Right cardiac atrium (tissue), 5 donors: Measurements from ENCODE around the gene ITGB6. TPM values are rescaled to one million over a fixed set of nuclear protein-coding genes. Genes with fewer than 3 reads are reported as not detected.
"Not testable (repeated sequence)": the region's sequence is repeated elsewhere in the genome, so short reads cannot be mapped to it uniquely, and the experiment has no call there.

Experiments used
- ATAC-seq, 2 donors: fragments of 200-7000 bp; cut with Tn5 transposase; one replicate each; pipeline versions ENCODE4 v1.8.0 to v1.9.1; 2020; ENCODE audit warnings: moderate library complexity in 2 of 2, mild to moderate bottlenecking in 1 of 2
- DNase-seq, 3 donors: peaks; one replicate each; pipeline ENCODE4 v3.0.0-alpha.2; 2020
- H3K27ac ChIP-seq: one replicate; pipeline ENCODE4 v1.5.1; 2013; ENCODE audit warnings: mild to moderate bottlenecking, low read length, control low read depth, moderate library complexity
- H3K27me3 ChIP-seq: one replicate; pipeline ENCODE4 v1.6.1; 2013; ENCODE audit not compliant: control insufficient read depth, insufficient read depth
- H3K4me1 ChIP-seq: one replicate; pipeline ENCODE4 v1.6.1; 2013; ENCODE audit warnings: low read length; ENCODE audit not compliant: control insufficient read depth, insufficient read depth
- H3K4me3 ChIP-seq: one replicate; pipeline ENCODE4 v1.5.1; 2013; ENCODE audit warnings: low read length, control low read depth
- H3K9me3 ChIP-seq: one replicate; pipeline ENCODE4 v1.6.1; 2013; ENCODE audit warnings: low read length; ENCODE audit not compliant: control insufficient read depth
- WGBS: extraction: QIAGEN DNeasy Blood & Tissue Kit; methylation state at CpG from one replicate; pipeline ENCODE4 v1.1.7; 2013; 5-methylcytosine and 5-hydroxymethylcytosine counted together
- intact Hi-C, 4 donors: fragments of 100-400 bp; cut with DNase I; formaldehyde crosslinking; loops; one replicate each; pipeline versions ENCODE4 v1.11.0 to v1.14.0; 2022 to 2023
- polyA plus RNA-seq: library from polyadenylated mRNA; stranded (reverse); fragments of 200-250 nt; gene quantifications from one replicate; pipeline ENCODE4 v1.2.3, GENCODE V29; 2013
- total RNA-seq, 4 donors: library from RNA; stranded (reverse); fragmentation: NEBNext Ultra II Directional; extraction: Animal tissue kit (Norgen Biotek cat#: 25700); gene quantifications; one replicate each; pipeline ENCODE4 v1.2.1, GENCODE V29; 2021
- donor health status: healthy with polysubstance abuse.
- donor health status: DM: no; HTN: yes; CAD: no.
- donor health status: DM: no; HTN: no; CAD: no.
- donor health status: DM: no; HTN: yes; CAD: no; lungs with severe emphysema.
- donor health status: DM: yes; HTN: yes; CAD: no.

ITGB6 gene
- total and polyA plus RNA-seq, 5 donors: 0.32 to 2.2 (median 1.3) TPM

DNA sequence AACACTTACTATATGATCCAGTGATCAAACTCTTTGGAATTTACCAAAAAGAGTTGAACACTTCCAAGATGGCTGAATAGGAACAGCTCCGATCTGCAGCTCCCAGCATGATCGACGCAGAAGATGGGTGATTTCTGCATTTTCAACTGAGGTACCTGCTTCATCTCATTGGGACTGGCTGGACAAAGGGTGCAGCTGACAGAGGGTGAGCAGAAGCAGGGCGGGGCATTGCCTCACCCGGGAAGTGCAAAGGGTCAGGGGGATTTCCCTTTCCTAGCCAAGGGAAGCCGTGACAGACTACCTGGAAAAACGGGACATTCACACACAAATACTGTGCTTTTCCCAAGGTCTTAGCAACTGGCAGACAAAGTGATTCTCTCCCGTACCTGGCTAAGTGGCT is 51.7 kb downstream of the ITGB6 start:
- H3K4me1 ChIP-seq, intact Hi-C loops, H3K9me3 ChIP-seq, DNase-seq, H3K4me3 ChIP-seq, H3K27me3 ChIP-seq, ATAC-seq, H3K27ac ChIP-seq: not testable (repeated sequence)
- 86% methylated on average over 8 of the region's 8 CpGs for WGBS

DNA sequence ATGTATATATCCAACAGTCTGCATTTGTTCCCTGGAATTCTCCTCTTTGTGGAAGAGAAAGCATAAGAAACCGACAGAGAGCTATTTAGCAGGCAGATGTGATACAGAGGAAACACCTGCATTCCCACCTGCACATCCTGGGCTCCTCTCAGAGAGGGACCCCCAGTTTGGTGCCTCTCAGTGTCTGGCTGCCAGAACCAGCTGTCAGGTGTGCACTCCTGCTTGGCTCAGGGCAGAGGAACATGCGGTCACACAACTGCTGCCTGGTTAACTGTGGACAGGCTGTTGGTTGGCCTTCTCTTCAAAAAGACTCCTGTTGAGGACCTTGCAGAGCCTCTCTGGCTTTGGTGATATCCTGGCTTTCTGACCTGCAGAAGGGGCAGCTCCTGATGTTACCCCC is 54.6 kb downstream of the ITGB6 start:
- intact Hi-C loops: no loop called here
- no peaks in the 10 kb centered on the region for H3K4me1 ChIP-seq
- H3K27ac ChIP-seq: no peak overlapping the region
- H3K27me3 ChIP-seq: no peaks in the 10 kb centered on the region
- no peak for ATAC-seq
- H3K9me3 ChIP-seq: no peaks in the 10 kb centered on the region
- no peak for DNase-seq
- WGBS: 78% methylated on average over 2 of the region's 2 CpGs
- H3K4me3 ChIP-seq: no peak overlapping the region

DNA sequence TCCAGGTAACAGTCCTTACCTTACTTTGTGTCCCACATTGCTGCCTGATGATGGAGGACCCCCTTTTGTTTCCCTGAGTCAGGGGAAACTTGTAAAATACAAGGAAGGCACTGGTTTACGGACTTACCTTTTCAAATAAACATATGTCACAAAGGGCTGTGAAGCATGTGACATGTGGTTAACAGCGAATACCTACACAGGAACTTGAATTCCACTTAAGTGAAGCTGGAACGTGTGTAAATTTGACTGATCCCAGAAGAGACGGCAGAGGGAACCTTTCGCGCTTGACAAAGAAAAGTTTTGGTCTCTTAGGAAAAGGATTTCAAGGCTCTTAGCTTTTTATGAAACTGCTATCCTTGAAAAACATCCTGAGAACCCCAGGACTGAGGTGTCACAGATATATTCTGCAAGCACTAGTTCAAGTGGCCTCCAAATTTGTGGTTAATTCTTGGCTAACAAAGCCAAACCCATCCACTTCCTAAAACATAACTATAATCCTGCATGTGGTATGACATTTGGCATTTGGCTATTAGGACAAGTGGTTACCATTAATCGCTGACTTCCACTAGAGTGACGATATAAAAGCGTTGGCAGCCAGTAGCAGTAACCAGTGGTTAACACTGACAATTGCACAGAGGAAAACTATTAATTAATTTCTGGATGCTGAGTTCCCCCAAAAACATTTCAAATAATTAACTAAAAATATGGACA is 55.6 kb downstream of the ITGB6 start:
- intact Hi-C loops: no loop called here
- H3K27me3 ChIP-seq: no peaks in the 10 kb centered on the region
- no peak overlapping the region for H3K27ac ChIP-seq
- H3K9me3 ChIP-seq: no peaks in the 10 kb centered on the region
- 82% methylated on average over 9 of the region's 9 CpGs for WGBS
- H3K4me1 ChIP-seq: no peaks in the 10 kb centered on the region
- H3K4me3 ChIP-seq: no peak overlapping the region
- ATAC-seq (no peak), DNase-seq (no peak)

DNA sequence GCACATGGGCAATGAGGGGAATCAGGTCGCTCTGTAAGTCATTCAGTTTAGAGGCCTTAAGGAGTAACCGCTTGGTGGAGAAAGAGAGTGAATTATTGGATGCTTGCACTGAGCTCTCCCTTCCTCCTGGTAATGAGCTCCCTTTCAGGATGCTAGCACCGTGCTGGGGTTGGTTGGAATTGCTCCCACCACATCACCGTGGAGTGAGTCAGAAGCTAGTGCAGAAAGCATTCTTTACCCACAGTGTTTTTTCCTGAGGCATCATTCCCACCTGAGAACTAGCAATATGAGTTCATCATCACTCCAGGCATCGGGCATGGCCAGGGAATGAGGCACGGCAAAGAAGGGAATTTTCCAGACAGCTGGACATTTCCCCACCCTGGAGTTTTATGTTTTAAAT is 57.6 kb downstream of the ITGB6 start:
- H3K27me3 ChIP-seq: no peaks in the 10 kb centered on the region
- intact Hi-C loops: no loop called here
- 90% methylated on average over 6 of the region's 6 CpGs for WGBS
- ATAC-seq: no peak
- H3K4me1 ChIP-seq: no peaks in the 10 kb centered on the region
- H3K4me3 ChIP-seq: no peak overlapping the region
- H3K27ac ChIP-seq: no peak overlapping the region
- no peak for DNase-seq
- H3K9me3 ChIP-seq: no peaks in the 10 kb centered on the region

DNA sequence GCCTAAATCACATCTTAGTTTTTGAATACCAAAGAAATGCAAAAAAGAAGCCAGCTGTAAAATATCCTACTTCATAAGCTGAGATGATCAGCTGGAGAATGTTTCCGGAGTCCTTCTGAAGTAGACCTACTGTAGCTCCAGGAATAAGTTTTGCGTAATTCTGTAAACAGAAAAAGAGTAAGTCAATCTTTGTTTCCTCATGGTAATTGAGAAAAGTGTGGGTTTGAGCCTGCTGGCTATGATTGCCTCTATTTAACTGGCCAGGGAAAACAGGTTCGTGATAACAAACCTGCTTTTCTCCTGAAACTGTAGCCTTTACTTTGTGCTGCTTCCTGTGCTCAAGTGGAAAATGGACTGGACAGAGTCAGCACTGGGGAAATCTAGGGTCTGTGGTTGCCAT is 58.2 kb downstream of the ITGB6 start:
- ATAC-seq: no peak

DNA sequence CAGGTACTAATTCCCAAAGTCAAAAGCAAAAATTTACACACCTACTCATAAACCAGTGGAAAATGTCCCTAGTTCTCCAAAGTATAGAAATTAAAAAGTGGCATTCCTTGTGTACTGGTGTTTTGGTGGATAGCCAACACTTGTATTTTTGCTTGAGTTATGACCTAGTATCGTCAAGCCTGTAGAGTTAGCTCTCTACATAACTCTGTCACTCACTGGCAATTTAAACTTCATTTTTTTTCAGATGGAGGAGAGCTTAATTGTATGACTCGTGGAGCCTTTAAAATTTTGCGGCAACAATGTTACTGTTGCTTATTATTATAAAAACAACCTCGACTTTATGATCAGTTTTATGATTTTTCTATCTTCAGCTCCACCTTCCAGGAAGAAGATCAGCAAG is 58.7 kb downstream of the ITGB6 start:
- Histone ChIP-seq H3K27ac (no peak overlapping the region), H3K27me3 (no peaks in the 10 kb centered on the region), H3K9me3 (no peaks in the 10 kb centered on the region), H3K4me1 (no peaks in the 10 kb centered on the region), H3K4me3 (no peak overlapping the region)
- ATAC-seq: no peak
- DNase-seq: no peak
- intact Hi-C loops: no loop called here
- 66% methylated on average over 4 of the region's 4 CpGs for WGBS

More for the DNA sequence above, 58.2 kb downstream of the ITGB6 start:
- intact Hi-C loops: no loop called here
- H3K27ac ChIP-seq: no peak overlapping the region
- no peaks in the 10 kb centered on the region for H3K9me3 ChIP-seq
- DNase-seq: no peak
- WGBS: 63% methylated on average over 3 of the region's 3 CpGs
- no peaks in the 10 kb centered on the region for H3K27me3 ChIP-seq
- no peaks in the 10 kb centered on the region for H3K4me1 ChIP-seq
- H3K4me3 ChIP-seq: no peak overlapping the region

DNA sequence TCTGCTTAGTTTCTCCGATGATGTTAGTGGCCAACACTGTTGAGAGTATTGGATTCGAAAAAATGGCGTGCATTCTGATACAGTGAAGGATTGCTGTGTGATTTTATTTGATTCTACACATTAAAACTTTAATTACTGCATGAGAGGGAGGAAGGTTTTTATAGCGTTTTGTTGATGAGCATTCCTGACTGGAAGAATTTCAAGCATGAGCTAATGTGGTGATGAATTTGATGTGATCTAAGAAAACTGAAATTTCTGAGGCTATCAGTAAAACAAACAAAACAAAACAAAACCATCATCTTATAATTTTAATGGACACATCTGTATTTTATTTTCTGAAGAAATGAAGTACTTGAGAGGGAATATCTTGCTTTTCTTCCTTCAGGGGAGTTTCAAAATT is 59.6 kb downstream of the ITGB6 start:
- H3K4me3 ChIP-seq: no peak overlapping the region
- no peak for DNase-seq
- WGBS: 59% methylated on average over 4 of the region's 4 CpGs
- H3K27me3 ChIP-seq: no peaks in the 10 kb centered on the region
- intact Hi-C loops: no loop called here
- no peak overlapping the region for H3K27ac ChIP-seq
- no peak for ATAC-seq
- no peaks in the 10 kb centered on the region for H3K4me1 ChIP-seq
- no peaks in the 10 kb centered on the region for H3K9me3 ChIP-seq

DNA sequence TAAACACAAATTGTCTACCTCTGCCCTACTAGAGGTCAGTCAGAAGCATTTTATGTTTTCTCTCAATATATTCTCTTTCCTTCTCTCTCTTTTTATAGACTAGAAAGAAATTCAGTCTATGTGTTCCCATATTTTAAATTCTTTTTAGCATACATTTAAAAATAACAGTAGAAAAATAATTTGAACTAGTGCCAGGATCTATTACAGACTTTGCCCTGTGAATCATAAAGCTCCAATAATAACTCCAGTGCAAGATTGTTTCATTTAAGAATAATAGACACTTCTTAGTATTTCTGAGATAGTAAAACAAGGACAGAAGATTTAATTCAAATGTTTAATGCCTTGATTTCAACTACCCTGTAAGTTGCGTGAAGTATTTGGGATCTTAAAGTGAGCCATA is 60.1 kb downstream of the ITGB6 start:
- H3K9me3 ChIP-seq: no peaks in the 10 kb centered on the region
- no peak for DNase-seq
- intact Hi-C loops: no loop called here
- H3K27ac ChIP-seq: no peak overlapping the region
- no peak for ATAC-seq
- H3K27me3 ChIP-seq: no peaks in the 10 kb centered on the region
- H3K4me1 ChIP-seq: no peaks in the 10 kb centered on the region
- no peak overlapping the region for H3K4me3 ChIP-seq
- WGBS: 72% methylated on average over 1 of the region's 1 CpG

DNA sequence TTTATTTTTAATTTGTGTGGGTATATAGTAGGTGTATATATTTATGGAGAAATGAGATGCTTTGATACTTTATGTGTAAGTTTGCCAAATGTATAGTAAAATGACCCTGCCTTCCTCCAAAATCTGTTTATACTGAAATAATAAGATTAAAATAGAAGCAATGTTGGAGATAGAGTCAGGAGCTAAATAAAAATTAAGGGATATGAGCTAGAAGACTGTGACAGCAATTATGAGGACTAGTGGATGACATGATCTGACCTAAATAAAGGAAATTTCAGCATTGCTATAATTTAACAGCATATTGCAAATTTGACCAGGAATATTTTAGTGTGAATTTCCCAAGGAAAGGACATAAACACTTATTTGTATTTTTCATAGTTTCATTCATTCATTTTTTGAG is 60.7 kb downstream of the ITGB6 start:
- no peak overlapping the region for H3K4me3 ChIP-seq
- H3K9me3 ChIP-seq: no peaks in the 10 kb centered on the region
- no peaks in the 10 kb centered on the region for H3K27me3 ChIP-seq
- no peak for ATAC-seq
- no peak for DNase-seq
- H3K4me1 ChIP-seq: no peaks in the 10 kb centered on the region
- no peak overlapping the region for H3K27ac ChIP-seq
- intact Hi-C loops: no loop called here

DNA sequence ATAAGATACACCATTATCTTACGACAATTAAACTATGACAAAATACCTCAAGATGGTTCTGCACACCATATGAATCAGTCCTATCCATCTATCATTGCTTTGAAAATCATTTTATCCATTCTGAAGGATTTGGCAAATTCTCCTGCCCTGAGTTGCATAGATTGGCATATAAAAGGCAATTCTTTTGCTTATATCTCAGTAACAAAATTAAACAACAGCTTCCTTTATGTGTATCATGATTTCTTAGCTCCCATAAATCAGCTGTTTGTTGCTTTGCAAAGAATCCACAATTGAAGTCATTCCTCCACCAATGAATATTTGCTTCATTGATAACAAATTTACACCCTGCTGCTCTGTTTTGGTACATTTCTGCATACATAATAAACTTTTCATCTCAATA is 61.7 kb downstream of the ITGB6 start:
- intact Hi-C loops: no loop called here
- Histone ChIP-seq H3K27ac (no peak overlapping the region), H3K4me1 (no peaks in the 10 kb centered on the region), H3K27me3 (no peaks in the 10 kb centered on the region), H3K4me3 (no peak overlapping the region), H3K9me3 (no peaks in the 10 kb centered on the region)
- 96% methylated on average over 1 of the region's 1 CpG for WGBS
- no peak for ATAC-seq
- no peak for DNase-seq

DNA sequence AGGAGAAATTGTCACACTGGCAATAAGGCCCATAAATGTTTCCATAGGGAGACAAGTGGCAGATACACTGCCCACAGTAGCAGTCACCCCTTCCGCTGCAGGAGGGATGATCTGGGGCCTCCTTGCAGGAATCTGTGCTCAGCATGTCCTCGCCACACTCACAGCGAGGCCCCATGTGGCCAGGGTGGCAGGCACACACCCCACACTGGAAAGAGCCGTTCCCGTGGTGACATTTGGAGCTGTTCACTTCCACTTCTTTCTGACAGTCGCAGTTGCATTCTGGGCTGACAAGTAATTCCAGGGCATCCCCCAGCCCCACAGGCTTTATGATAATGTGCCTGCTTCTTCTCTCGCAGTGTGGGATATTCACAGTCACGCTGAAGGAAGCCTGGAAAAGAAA is 62.6 kb downstream of the ITGB6 start:
- H3K4me1 ChIP-seq: no peaks in the 10 kb centered on the region
- no peak overlapping the region for H3K4me3 ChIP-seq
- DNase-seq (no peak), ATAC-seq (no peak)
- intact Hi-C loops: no loop called here
- no peaks in the 10 kb centered on the region for H3K27me3 ChIP-seq
- WGBS: 78% methylated on average over 8 of the region's 8 CpGs
- H3K9me3 ChIP-seq: no peaks in the 10 kb centered on the region
- H3K27ac ChIP-seq: no peak overlapping the region

DNA sequence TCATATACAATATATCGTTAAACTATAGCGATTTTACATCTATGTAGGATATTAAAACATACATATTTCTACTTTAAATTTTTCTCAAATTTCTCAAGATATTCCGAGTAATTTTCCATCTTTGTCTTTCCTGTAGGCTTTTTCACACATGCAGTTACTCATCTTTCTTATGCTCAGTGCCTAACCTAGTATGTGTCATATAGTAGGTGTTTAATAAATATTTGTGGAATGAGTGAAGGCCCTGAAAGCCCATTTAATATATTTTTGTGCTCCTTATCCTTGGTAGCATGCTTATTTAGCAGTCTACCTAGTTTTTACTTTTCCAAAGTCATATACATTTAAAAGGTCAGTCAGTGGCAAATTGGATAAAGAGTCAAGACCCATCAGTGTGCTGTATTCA is 67.3 kb downstream of the ITGB6 start:
- ATAC-seq (no peak), DNase-seq (no peak)
- intact Hi-C loops: no loop called here
- Histone ChIP-seq H3K9me3 (no peaks in the 10 kb centered on the region), H3K27ac (no peak overlapping the region), H3K27me3 (no peaks in the 10 kb centered on the region), H3K4me1 (no peaks in the 10 kb centered on the region), H3K4me3 (no peak overlapping the region)
- 89% methylated on average over 3 of the region's 3 CpGs for WGBS
